ENCODE data around the gene TES.

The TES gene

GRCh38 chr7:116219834-116220233, 9.5 kb downstream of the TES start:
- Histone ChIP-seq H3K36me3 (ENCODE audit: insufficient read depth, insufficient read length, low read length) (no peaks in the 10 kb centered on the region), H3K27me3 (ENCODE audit: insufficient read depth, insufficient read length) (no peaks in the 10 kb centered on the region), H3K4me1 (ENCODE audit: insufficient read depth, insufficient read length) (no peaks in the 10 kb centered on the region), H3K9me3 (ENCODE audit: insufficient read depth, low read length) (no peaks in the 10 kb centered on the region), H3K4me3 (ENCODE audit: insufficient read length, low read depth) (no peak overlapping the region), H3K9ac (ENCODE audit: insufficient read length, low read depth) (no peak overlapping the region)
- no peak for TF ChIP-seq SUZ12 (IDR thresholded peaks at IDR 0.05; ENCODE audit: extremely low read depth, insufficient read depth, insufficient read length)
- TF ChIP-seq YY1 (IDR thresholded peaks at IDR 0.05; ENCODE audit: insufficient read depth, insufficient read length): no peak
- no peak for TF ChIP-seq ZNF274 (IDR thresholded peaks at IDR 0.05; ENCODE audit: low read depth, low read length)
- DNase-seq (ENCODE audit: low read depth, low spot score): no peak

DNA sequence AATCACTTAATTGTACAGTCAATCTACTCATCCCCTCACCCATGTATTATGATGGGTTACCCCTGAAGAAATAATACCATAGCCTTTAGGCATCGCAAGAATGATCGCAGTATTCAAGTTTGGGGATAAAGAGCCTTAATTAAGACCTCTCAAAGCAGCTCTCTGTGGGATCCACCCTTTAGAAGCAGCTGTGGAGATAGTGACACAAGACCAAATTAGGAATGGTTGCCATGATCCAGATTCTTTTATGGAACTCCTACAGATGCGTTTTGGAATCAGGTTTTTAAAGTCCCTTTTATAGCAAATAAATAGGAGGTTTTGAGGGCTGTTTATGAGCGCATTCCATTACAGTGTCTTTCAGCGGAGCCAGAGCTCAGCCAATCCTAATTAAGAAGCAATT, 12.2 kb downstream of the TES start:
- Histone ChIP-seq H3K27me3 (ENCODE audit: insufficient read depth, insufficient read length) (no peaks in the 10 kb centered on the region), H3K9me3 (ENCODE audit: insufficient read depth, low read length) (no peaks in the 10 kb centered on the region), H3K36me3 (ENCODE audit: insufficient read depth, insufficient read length, low read length) (no peaks in the 10 kb centered on the region), H3K4me3 (ENCODE audit: insufficient read length, low read depth) (no peak overlapping the region), H3K9ac (ENCODE audit: insufficient read length, low read depth) (no peak overlapping the region), H3K4me1 (ENCODE audit: insufficient read depth, insufficient read length) (no peaks in the 10 kb centered on the region)
- DNase-seq (ENCODE audit: low read depth, low spot score): no peak
- TF ChIP-seq YY1 (IDR thresholded peaks at IDR 0.05; ENCODE audit: insufficient read depth, insufficient read length) (no peak), ZNF274 (IDR thresholded peaks at IDR 0.05; ENCODE audit: low read depth, low read length) (no peak), SUZ12 (IDR thresholded peaks at IDR 0.05; ENCODE audit: extremely low read depth, insufficient read depth, insufficient read length) (no peak)

- Histone ChIP-seq H3K36me3 (ENCODE audit: insufficient read depth, insufficient read length, low read length) (no peaks in the 10 kb centered on the region), H3K27me3 (ENCODE audit: insufficient read depth, insufficient read length) (no peaks in the 10 kb centered on the region), H3K4me1 (ENCODE audit: insufficient read depth, insufficient read length) (no peaks in the 10 kb centered on the region), H3K4me3 (ENCODE audit: insufficient read length, low read depth) (no peak overlapping the region), H3K9me3 (ENCODE audit: insufficient read depth, low read length) (no peaks in the 10 kb centered on the region), H3K9ac (ENCODE audit: insufficient read length, low read depth) (no peak overlapping the region)
- TF ChIP-seq YY1 (IDR thresholded peaks at IDR 0.05; ENCODE audit: insufficient read depth, insufficient read length) (no peak), SUZ12 (IDR thresholded peaks at IDR 0.05; ENCODE audit: extremely low read depth, insufficient read depth, insufficient read length) (no peak)
- DNase-seq (ENCODE audit: low read depth, low spot score): no peak
Measured at GRCh38 chr7:116223588-116223987, 13.2 kb downstream of the TES start.

- Histone ChIP-seq H3K36me3 (ENCODE audit: insufficient read depth, insufficient read length, low read length) (no peaks in the 10 kb centered on the region), H3K9ac (ENCODE audit: insufficient read length, low read depth) (no peak overlapping the region), H3K4me3 (ENCODE audit: insufficient read length, low read depth) (no peak overlapping the region), H3K9me3 (ENCODE audit: insufficient read depth, low read length) (no peaks in the 10 kb centered on the region), H3K4me1 (ENCODE audit: insufficient read depth, insufficient read length) (no peaks in the 10 kb centered on the region), H3K27me3 (ENCODE audit: insufficient read depth, insufficient read length) (no peaks in the 10 kb centered on the region)
- DNase-seq (ENCODE audit: low read depth, low spot score): no peak
- TF ChIP-seq YY1 (IDR thresholded peaks at IDR 0.05; ENCODE audit: insufficient read depth, insufficient read length): no peak
- no peak for TF ChIP-seq ZNF274 (IDR thresholded peaks at IDR 0.05; ENCODE audit: low read depth, low read length)
- TF ChIP-seq SUZ12 (IDR thresholded peaks at IDR 0.05; ENCODE audit: extremely low read depth, insufficient read depth, insufficient read length): no peak
Measured at GRCh38 chr7:116224492-116225098, 14.3 kb downstream of the TES start.

- Histone ChIP-seq H3K9ac (ENCODE audit: insufficient read length, low read depth) (no peak overlapping the region), H3K36me3 (ENCODE audit: insufficient read depth, insufficient read length, low read length) (no peaks in the 10 kb centered on the region), H3K4me1 (ENCODE audit: insufficient read depth, insufficient read length) (no peaks in the 10 kb centered on the region), H3K9me3 (ENCODE audit: insufficient read depth, low read length) (no peaks in the 10 kb centered on the region), H3K27me3 (ENCODE audit: insufficient read depth, insufficient read length) (no peaks in the 10 kb centered on the region), H3K4me3 (ENCODE audit: insufficient read length, low read depth) (no peak overlapping the region)
- TF ChIP-seq SUZ12 (IDR thresholded peaks at IDR 0.05; ENCODE audit: extremely low read depth, insufficient read depth, insufficient read length): no peak
- no peak for TF ChIP-seq ZNF274 (IDR thresholded peaks at IDR 0.05; ENCODE audit: low read depth, low read length)
- TF ChIP-seq YY1 (IDR thresholded peaks at IDR 0.05; ENCODE audit: insufficient read depth, insufficient read length): no peak
- DNase-seq (ENCODE audit: low read depth, low spot score): no peak
Measured at GRCh38 chr7:116225860-116226259, 15.5 kb downstream of the TES start.

GRCh38 chr7:116226664-116227063, 16.3 kb downstream of the TES start:
- Histone ChIP-seq H3K9ac (ENCODE audit: insufficient read length, low read depth) (no peak overlapping the region), H3K36me3 (ENCODE audit: insufficient read depth, insufficient read length, low read length) (no peaks in the 10 kb centered on the region), H3K4me3 (ENCODE audit: insufficient read length, low read depth) (no peak overlapping the region), H3K9me3 (ENCODE audit: insufficient read depth, low read length) (no peaks in the 10 kb centered on the region), H3K27me3 (ENCODE audit: insufficient read depth, insufficient read length) (no peaks in the 10 kb centered on the region), H3K4me1 (ENCODE audit: insufficient read depth, insufficient read length) (no peaks in the 10 kb centered on the region)
- no peak for DNase-seq (ENCODE audit: low read depth, low spot score)
- TF ChIP-seq YY1 (IDR thresholded peaks at IDR 0.05; ENCODE audit: insufficient read depth, insufficient read length): no peak
- no peak for TF ChIP-seq ZNF274 (IDR thresholded peaks at IDR 0.05; ENCODE audit: low read depth, low read length)
- TF ChIP-seq SUZ12 (IDR thresholded peaks at IDR 0.05; ENCODE audit: extremely low read depth, insufficient read depth, insufficient read length): no peak

DNA sequence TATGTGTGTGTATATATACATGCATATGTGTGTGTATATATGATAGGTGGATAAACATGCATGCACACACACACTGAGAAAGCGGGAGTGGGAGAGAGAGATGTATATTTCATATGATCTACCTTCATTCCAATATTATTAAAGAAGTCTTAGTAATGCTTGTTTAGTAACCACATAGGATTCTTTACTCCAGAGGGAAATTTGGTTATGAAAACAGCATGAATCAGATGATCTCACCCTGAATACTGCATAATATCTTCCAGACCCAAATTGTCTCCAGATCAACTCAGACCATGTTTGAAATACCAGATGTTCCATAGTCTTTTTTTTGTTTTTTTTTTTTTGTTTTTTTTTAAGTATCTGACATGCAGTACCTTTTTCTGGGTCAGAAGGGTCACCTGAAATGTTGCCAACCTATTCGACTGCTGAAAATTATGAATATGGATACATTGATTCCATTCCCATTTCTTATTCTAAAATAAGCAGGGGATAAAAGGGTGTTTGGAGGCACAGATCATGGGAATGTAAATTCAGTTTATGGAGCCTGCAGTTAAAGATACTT, 17.4 kb downstream of the TES start:
- Histone ChIP-seq H3K4me1 (ENCODE audit: insufficient read depth, insufficient read length) (no peaks in the 10 kb centered on the region), H3K4me3 (ENCODE audit: insufficient read length, low read depth) (no peak overlapping the region), H3K9ac (ENCODE audit: insufficient read length, low read depth) (no peak overlapping the region)

More for the DNA sequence above, 17.4 kb downstream of the TES start:
- no peaks in the 10 kb centered on the region for H3K9me3 ChIP-seq (ENCODE audit: insufficient read depth, low read length)
- no peak for TF ChIP-seq YY1 (IDR thresholded peaks at IDR 0.05; ENCODE audit: insufficient read depth, insufficient read length)
- H3K27me3 ChIP-seq (ENCODE audit: insufficient read depth, insufficient read length): no peaks in the 10 kb centered on the region
- no peaks in the 10 kb centered on the region for H3K36me3 ChIP-seq (ENCODE audit: insufficient read depth, insufficient read length, low read length)
- DNase-seq (ENCODE audit: low read depth, low spot score): no peak

Measured in NT2/D1 (cell line).